HT-29 (cell line): ENCODE results near the gene PPP1R9B. TPM values are rescaled to one million over a fixed set of nuclear protein-coding genes. Genes with fewer than 3 reads are reported as not detected.
A peak's percentile ranks its signal among the peaks of the same experiment; 100 is the strongest.

Source experiments
- DNase-seq: peaks from one replicate; pipeline ENCODE4 v3.0.0-alpha.2; 2015; ENCODE audit warnings: low spot score
- total RNA-seq: library from RNA; depleted of rRNA; stranded (reverse); fragments of >200 nt; shearing (Covaris generic); gene quantifications from 2 replicates; pipeline ENCODE4 v1.2.3, GENCODE V29; 2014

Gene PPP1R9B
- total RNA-seq, 1 experiment from 2014 or later: 54.6 TPM

DNA sequence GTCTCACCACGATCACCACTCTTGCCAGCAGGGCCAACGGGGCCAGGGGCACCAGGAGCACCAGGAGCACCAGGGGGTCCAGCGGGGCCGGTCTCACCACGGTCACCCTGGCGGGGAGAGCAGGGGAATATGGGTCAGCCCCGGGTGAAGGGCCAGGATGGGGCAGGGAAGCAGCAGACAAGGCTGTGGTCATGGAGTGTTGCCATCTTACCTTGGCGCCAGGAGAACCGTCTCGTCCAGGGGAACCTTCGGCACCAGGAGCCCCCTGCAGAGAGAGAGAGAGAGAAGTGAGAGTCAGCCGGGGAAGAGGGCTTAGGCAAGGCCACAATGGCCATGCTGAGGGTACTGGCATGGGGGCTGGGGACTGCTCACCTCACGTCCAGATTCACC, 38.0 kb upstream of the PPP1R9B start:
- no peak for DNase-seq

DNA sequence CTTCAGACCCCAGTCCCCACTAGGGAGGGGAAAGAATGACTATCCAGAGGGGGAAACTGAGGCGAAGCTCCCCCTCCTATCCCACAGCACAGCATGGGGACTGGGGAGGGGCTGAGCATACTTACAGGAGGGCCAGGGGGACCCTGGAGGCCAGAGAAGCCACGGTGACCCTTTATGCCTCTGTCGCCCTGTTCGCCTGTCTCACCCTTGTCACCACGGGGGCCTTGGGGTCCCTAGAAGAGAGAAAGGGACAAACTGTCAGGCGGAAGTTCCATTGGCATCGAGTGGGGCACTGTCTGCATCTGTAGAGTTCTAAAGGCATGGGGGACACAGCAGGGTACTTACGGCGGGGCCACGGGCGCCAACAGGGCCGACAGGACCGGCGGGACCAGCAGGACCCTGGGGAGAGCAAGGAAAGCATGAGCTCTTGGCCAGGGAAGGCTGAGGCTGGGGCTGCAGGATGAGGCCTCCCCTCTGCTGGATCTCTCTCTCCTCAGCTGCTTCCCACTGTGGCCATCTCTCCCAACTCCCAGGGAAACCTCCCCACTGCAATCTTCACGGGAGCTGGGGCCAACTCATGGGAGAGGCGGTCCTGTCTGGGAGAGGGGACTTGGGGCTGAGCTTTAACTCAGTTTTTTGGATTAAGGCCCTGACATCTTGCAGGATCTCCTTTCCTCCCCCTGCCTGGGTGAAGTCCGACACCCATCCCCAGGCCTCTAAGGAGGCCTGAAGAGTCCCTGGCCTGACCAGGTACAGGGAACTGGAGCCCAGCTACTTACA, 37.5 kb upstream of the PPP1R9B start:
- DNase-seq: no peak

DNA sequence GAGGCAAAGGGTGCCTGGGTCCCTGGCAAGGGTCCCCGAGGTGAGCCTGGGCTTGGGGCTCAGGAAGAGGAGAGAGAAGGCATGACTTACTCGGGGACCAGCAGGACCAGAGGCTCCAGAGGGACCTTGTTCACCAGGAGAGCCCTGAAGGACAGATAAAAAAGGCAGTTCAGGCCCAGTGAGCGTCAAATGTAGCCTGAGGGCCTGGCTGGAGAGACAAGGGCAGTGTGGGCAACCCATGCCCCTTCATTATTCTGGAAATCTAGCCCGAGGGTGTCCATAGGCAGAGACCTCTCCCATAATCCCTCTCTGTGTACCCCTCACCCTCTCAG, 36.9 kb upstream of the PPP1R9B start:
- DNase-seq: no peak

GRCh38 chr17:50186661-50187393, 36.4 kb upstream of the PPP1R9B start:
- no peak for DNase-seq

- no peak for DNase-seq
Observed at GRCh38 chr17:50185631-50186471, 35.4 kb upstream of the PPP1R9B start.

DNA sequence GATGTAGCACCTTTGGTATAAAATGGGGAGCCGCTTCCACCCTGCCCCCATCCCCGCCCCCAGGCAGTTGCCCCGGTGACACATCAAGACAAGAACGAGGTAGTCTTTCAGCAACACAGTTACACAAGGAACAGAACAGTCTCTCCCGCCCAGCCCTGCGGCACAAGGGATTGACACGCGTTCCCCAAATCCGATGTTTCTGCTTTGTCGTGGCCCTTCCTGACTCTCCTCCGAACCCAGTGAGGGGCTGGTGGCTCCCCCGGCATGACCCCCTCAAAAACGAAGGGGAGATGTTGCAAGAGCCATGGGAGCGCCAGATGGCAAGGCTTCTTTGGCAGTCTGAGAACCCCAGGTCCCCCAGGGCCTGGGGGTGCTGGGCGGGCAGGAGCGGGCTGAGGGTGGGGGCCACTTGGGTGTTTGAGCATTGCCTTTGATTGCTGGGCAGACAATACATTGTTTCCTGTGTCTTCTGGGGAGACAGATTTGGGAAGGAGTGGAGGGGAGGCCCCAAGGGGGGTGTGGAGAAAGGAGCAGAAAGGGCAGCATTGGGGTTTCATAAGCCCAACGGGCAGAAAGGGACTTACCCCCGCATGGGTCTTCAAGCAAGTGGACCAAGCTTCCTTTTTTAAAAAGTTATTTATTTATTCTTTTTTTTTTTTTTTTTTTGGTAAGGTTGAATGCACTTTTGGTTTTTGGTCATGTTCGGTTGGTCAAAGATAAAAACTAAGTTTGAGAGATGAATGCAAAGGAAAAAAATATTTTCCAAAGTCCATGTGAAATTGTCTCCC, 34.3 kb upstream of the PPP1R9B start:
- DNase-seq: no peak

DNA sequence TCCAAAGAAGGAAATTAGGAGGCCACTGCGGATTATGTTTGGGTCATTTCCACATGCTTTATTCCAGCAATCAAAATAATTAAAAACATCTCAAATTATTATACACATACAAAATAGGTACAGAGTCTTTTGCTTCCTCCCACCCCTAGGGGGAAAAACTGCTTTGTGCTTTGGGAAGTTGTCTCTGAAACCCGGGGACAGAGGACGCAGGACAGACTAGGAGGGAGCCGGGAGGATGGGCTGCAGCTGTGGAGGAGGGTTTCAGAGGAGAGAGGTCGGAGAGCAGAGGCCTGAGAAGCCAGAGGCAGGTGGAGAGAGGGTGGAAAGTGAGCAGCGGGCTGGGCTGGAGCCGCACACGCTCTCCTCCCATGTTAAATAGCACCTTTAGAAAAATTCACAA, 33.6 kb upstream of the PPP1R9B start:
- no peak for DNase-seq

DNA sequence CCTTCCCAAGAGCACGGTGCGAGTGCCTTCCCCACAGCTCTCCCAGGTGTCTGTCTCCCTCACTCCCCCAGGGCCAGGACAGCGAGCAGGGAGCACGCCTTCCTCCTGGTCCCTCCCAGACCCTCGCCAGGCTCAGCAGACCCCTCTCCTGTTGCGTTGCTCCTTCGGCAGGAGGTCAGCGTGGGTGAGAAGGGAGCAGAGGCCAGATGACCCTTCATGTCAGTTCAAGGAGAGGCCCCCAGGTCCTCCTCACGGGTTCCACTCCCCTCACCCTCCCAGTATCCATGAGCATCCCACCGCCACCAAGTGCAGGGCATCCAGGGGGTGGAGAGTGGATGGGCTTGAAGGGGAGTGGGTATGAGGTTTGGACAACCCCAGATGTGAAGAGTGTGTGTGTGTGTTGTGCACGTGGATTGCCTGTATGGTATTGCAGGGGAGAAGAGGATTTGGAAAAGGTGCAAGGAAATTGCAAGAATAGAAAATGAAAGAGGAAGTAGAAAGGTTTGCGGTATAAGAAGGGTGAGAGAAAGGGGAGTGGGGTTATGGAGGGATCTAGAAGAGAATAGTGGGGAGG, 33.0 kb upstream of the PPP1R9B start:
- no peak for DNase-seq

- DNase-seq: no peak
Observed at GRCh38 chr17:50182783-50183420, 32.4 kb upstream of the PPP1R9B start.

- DNase-seq: no peak
Observed at GRCh38 chr17:50181591-50182560, 31.4 kb upstream of the PPP1R9B start.

GRCh38 chr17:50181144-50181543, 30.7 kb upstream of the PPP1R9B start:
- no peak for DNase-seq

GRCh38 chr17:50180620-50181019, 30.1 kb upstream of the PPP1R9B start:
- no peak for DNase-seq

GRCh38 chr17:50180111-50180510, 29.6 kb upstream of the PPP1R9B start:
- no peak for DNase-seq

DNA sequence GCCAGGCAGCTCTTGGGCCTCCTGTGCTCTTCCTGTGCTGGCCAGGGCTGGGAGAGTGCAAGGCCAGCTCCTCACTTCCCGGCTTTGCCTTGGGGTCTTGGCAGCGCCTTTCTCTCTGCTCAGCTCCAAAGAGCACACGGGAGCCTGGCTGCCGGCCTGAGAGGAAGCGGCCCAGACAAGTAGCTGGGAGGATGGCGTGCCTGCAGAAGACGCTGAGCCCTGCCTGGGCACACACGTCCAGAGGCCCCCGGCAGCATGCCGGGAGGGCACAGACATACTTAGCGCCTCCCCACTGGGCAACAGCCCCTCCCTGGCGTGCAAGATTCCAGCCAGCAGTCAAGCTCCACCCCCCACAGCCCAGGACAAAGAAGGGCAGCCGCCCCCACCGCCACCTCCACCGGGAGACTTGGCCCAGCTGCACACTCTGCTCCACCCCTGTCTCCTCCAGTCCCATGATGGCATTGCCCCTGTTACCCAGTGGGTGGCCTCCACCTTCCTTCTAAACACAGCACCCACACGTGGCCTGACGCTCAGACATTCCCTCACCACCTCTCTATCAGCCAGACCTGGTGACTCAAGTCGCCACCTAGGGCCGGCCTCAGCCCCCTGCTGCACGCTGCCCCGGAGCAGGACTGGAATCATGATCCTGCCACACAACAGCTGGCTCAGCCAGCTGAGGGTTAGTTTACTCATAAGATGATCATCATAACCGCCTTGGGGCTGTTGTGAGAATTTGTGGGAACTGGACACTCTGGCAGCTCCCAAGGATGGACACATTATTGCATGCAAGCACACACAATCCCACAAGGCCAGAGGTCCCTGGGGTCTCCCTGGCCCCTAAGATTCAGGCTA, 27.7 kb upstream of the PPP1R9B start:
- DNase-seq: peak; percentile 92

DNA sequence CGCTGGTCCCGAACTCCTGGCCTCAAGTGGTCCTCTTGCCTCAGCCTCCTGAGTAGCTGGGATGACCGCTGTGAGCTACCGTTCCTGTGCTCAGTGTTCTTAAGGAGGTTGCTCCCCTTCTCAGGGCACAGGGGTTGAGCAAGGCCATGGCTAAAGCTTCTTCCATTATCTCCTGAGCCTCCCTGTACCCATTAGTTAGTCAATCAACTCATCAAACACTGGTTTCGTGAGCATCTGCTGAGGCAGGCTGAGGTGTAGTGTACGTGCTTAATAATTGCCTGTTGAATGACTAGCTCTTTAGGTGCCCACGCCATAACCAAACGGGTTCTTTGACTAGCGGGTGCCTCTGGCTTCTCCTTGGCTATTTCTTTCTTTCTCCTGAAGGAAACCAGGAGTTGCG, 27.0 kb upstream of the PPP1R9B start:
- DNase-seq: peak; percentile 9

- no peak for DNase-seq
Observed at GRCh38 chr17:50176559-50177357, 26.3 kb upstream of the PPP1R9B start.

DNA sequence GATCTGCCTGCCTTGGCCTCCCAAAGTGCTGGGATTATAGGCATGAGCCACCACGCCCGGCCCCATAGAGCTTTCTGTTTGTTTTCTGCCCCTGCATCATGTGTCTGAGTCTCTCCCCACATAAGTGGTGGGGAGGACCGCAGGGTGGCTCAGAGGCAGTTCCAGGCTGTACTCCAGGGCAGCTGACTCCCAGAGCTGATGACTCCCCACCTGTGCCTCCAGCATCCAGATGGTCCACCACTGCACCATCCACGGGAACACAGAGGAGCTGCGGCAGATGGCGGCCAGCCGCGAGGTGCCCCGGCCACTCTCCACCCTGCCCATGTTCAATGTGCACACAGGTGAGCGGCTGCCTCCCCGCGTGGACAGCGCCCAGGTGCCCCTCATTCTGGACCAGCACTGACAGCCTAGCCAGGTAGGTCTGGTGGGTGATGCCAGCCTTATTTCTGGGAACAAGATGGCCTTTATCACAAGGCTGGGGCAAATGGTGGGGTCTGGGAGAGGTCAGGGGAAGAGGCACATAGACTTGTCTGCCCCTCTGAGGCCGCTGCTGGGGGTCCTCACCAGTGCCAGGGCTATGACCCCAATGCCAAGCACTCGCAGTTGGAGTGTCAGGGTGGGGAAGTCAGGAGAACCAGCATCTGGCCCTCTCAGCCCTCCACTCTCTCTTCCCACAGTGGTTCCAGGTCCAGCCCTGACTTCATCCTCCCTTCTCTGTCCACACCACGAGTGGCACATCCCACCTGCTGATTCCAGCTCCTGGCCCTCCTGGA, 24.7 kb upstream of the PPP1R9B start:
- DNase-seq: no peak
